ENCODE results near the gene CENPB. TPM values are rescaled to one million over a fixed set of nuclear protein-coding genes. Genes with fewer than 3 reads are reported as not detected.
A peak's percentile ranks its signal among the peaks of the same experiment; 100 is the strongest.

CENPB gene
- total RNA-seq, 2 experiments from 2014 or later = 87.1 to 92.0 TPM

DNA sequence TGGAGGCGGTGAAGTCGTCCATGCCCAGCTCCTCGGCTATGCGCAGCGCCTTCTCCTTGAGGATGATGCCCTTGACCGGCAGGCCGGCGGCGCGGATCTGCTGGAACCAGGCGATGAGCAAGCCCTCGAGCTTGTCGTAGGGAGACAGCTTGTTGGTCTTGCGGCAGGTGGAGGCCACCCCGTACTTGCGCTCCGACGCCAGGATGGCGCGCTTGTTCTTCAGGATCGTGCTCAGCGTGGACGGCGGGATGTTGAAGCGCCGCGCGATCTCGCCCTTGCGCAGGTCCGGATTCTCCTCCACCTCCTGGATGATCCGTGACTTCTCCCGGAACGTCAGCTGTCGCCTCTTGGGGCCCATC is 435 bp downstream of the CENPB start:
- POLR2A ChIA-PET = interaction anchor here (0.6 to 4.5 kb wide), 11 partner anchors 8 to 69 kb away, joined by 3 to 44 read pairs (median 5); partner anchors contain the start of genes ADISSP, AP5S1 and CDC25B
- peak overlapping the region; percentile 81 for H3K4me3 Mint-ChIP-seq
- peak; percentile 62 for DNase-seq
- peaks cover 51% of the 10 kb centered on the region for H3K4me1 Mint-ChIP-seq (ENCODE audit: low read depth)
- peaks cover 17% of the 10 kb centered on the region for H3K36me3 Mint-ChIP-seq (ENCODE audit: low read depth)
- H3K27ac Mint-ChIP-seq = peak overlapping the region; percentile 85
- peak; percentile 34 for ATAC-seq
- CTCF ChIA-PET = interaction anchor here (0.5 to 9.6 kb wide), 19 partner anchors 9 to 226 kb away, joined by 3 to 126 read pairs (median 3); partner anchors contain the start of genes ADISSP, AP5S1 and CDC25B
- no peaks in the 10 kb centered on the region for H3K27me3 Mint-ChIP-seq (ENCODE audit: low read depth)
- H3K9me3 Mint-ChIP-seq (ENCODE audit: insufficient read depth) = no peaks in the 10 kb centered on the region

DNA sequence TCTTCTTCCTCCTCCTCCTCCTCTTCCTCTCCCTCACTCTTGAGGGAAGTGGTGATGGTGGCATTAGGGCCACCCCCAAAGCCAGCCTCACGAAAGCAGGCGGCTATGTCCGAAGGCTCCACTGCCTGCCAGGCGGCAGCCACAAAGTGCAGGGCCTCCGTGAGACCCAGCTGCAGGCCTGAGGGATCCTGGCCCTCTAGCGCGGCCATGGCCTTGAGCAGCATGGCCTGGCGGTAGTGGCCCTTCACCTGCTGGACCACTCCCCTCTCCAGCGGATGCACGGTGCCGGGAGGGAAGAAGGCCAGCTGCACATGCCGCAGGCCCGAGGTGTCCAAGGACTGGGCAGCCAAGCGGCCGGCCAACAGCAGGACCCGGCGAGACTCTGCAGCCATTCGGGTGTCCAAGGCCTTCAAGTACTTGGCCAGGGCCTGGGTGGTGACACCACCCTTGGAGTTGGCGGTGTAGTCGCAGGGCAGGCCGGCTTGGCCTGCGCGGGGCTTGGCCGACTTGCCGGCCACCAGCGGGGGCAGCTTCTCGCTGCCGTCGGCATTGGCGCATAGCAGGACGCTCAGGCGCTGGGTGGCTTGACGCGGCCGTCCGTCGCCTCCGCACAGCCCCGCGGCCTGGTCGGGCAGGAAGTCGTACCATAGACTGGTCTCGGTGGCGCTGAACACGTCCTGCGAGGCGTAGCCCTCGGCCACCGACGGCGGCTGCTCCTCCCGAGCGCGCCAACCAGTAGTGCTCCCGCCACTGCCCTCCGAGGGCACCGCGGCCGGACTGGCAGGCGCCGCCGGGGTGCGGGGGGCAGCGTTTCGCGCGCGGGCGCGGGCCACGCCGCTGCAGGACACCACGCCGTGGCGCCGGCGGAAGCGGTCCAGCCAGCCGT is 1.1 kb downstream of the CENPB start:
- no peaks in the 10 kb centered on the region for H3K9me3 Mint-ChIP-seq (ENCODE audit: insufficient read depth)
- H3K4me3 Mint-ChIP-seq = peak overlapping the region; percentile 49
- no peak overlapping the region for H3K27ac Mint-ChIP-seq
- ChIA-PET CTCF (interaction anchor here (0.5 to 9.6 kb wide), 12 partner anchors 10 to 227 kb away, joined by 3 to 126 read pairs (median 5); partner anchors contain the start of genes ADISSP, AP5S1 and CDC25B), POLR2A (interaction anchor here (0.6 to 4.5 kb wide), 7 partner anchors 8 to 35 kb away, joined by 3 to 44 read pairs (median 7); partner anchors contain the start of genes ADISSP, AP5S1 and CDC25B)
- ATAC-seq (no peak), DNase-seq (no peak)
- H3K27me3 Mint-ChIP-seq (ENCODE audit: low read depth) = peaks cover 3% of the 10 kb centered on the region
- H3K36me3 Mint-ChIP-seq (ENCODE audit: low read depth) = peaks cover 17% of the 10 kb centered on the region
- H3K4me1 Mint-ChIP-seq (ENCODE audit: low read depth) = peaks cover 57% of the 10 kb centered on the region

DNA sequence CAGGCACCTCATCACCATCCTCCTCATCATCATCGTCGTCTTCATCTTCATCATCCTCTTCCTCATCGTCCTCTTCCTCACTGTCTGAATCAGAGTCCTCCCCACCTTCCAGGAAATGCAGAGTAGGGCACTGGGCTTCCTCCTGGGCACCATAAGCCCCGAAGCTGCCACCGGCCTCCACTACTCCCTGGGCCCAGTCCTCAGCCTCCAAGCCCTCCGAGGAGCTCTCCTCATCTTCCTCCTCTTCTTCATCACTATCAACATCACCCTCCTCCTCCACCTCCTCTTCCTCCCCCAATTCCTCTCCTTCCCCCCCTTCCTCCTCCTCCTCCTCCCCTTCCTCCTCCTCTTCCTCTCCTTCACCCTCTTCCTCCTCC is 1.7 kb downstream of the CENPB start:
- Mint-ChIP-seq H3K36me3 (ENCODE audit: low read depth) (peaks cover 17% of the 10 kb centered on the region), H3K27ac (peak overlapping the region; percentile 51), H3K4me3 (peak overlapping the region; percentile 49), H3K9me3 (ENCODE audit: insufficient read depth) (no peaks in the 10 kb centered on the region), H3K4me1 (ENCODE audit: low read depth) (peaks cover 58% of the 10 kb centered on the region), H3K27me3 (ENCODE audit: low read depth) (peaks cover 7% of the 10 kb centered on the region)
- ChIA-PET CTCF (interaction anchor here (9.6 kb wide), 1 partner anchor 34 kb away, joined by 126 read pairs; the partner anchor contains the start of gene AP5S1), POLR2A (interaction anchor here (0.9 to 1.2 kb wide), 2 partner anchors 9 to 11 kb away, joined by 3 to 5 read pairs; partner anchors contain the start of gene CDC25B)
- DNase-seq (no peak), ATAC-seq (no peak)

DNA sequence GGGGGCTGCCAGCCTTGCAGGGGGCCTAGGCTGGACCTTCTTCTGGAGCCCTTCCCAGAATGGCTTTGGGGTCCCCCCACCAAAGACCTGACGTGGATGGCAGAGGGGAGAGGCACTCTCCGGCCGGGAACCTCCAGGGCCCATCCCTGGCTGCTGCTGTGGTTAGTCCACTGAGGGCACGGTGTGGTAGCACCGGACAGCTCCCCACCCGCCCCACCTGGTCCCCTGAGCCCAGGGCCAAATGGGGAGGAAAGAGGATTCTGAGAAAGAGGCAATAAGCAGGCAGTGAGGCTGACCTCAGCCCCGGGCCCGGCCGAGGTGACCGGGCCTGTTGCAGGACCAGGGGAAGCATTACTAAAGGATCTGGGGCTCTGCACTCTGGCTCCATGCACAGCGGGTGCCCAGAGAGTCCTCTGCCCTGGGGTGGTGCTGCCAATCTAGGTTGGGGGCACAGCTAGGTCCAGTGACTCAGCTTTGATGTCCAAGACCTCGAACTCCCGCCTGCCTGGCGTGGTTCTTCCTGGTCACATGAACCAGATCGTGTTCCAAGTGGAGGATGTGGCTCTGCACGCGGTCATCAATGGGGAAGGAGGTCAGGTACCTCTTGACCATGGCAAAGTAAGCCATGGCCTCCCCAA is 2.2 kb downstream of the CENPB start:
- CTCF ChIA-PET = interaction anchor here (9.6 kb wide), 1 partner anchor 34 kb away, joined by 126 read pairs; the partner anchor contains the start of gene AP5S1
- POLR2A ChIA-PET = interaction anchor here (0.9 to 1.3 kb wide), 2 partner anchors 11 to 31 kb away, joined by 3 to 5 read pairs; partner anchors contain the start of gene CDC25B

DNA sequence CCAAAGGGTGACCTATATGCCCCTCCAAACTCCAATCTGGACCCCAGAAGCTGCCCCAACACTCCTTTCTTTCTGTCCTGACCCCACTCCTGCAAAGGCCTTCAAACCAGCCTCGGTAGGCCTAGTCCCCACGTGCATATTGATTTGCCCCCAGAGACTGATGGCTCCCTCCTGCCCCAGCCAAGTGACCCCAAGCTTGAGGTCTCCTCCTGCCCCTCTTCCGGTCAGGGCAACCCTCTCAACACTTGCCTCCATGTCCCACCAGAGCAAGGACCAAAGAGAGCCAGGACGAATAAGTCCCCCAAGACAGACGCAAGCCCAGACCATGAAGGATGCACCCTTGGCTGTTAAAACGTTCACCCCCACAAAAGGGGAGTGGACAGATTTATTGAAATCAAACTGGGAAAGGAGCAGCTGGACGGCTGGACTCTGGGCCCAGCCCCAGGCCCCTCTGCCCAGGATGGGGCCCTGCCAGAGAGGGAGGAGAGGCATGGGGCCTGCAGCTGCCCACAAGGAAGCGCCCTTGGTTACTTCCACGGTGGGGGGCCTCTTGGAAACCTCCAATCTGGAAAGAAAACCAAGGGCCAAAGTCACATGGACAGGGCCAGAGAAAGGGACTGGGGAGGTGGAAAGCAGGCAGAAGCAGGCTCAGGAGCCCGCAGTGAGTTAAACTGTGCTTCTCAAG is 2.9 kb downstream of the CENPB start:
- POLR2A ChIA-PET = interaction anchor here (0.9 to 1.3 kb wide), 2 partner anchors 12 to 32 kb away, joined by 3 to 5 read pairs; partner anchors contain the start of gene CDC25B
- CTCF ChIA-PET = interaction anchor here (9.6 kb wide), 1 partner anchor 35 kb away, joined by 126 read pairs; the partner anchor contains the start of gene AP5S1
- peaks cover 17% of the 10 kb centered on the region for H3K36me3 Mint-ChIP-seq (ENCODE audit: low read depth)
- no peak for DNase-seq
- H3K27me3 Mint-ChIP-seq (ENCODE audit: low read depth) = peaks cover 15% of the 10 kb centered on the region
- peak overlapping the region; percentile 13 for H3K27ac Mint-ChIP-seq
- H3K4me1 Mint-ChIP-seq (ENCODE audit: low read depth) = peaks cover 53% of the 10 kb centered on the region
- H3K9me3 Mint-ChIP-seq (ENCODE audit: insufficient read depth) = no peaks in the 10 kb centered on the region
- no peak for ATAC-seq
- no peak overlapping the region for H3K4me3 Mint-ChIP-seq

More for the DNA sequence above, 2.2 kb downstream of the CENPB start:
- Mint-ChIP-seq H3K27me3 (ENCODE audit: low read depth) (peaks cover 12% of the 10 kb centered on the region), H3K4me3 (peak overlapping the region; percentile 49), H3K36me3 (ENCODE audit: low read depth) (peaks cover 17% of the 10 kb centered on the region), H3K9me3 (ENCODE audit: insufficient read depth) (no peaks in the 10 kb centered on the region), H3K27ac (peak overlapping the region; percentile 51), H3K4me1 (ENCODE audit: low read depth) (peaks cover 58% of the 10 kb centered on the region)
- ATAC-seq = no peak
- no peak for DNase-seq

DNA sequence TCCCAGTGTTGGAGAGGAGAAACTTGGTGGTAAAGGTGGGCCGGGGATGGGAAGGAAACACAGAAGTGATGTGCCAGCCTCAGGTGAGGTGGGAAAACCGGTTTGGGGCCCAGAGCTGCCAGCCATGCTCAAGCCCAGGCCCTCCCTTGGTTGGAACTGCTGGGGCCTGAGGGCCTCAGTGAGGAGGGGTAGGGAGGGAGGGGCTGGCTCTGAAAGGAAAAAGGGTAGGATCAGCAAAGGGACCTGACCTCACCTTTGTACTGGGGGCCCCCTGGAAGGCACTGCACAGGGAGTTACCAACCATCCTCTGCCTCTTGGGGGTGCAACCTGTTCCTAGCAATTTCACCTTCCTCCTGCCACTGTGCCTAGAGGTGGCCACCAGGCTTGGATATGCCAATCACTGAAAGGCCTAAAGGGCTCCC is 3.5 kb downstream of the CENPB start:
- peaks cover 49% of the 10 kb centered on the region for H3K4me1 Mint-ChIP-seq (ENCODE audit: low read depth)
- ATAC-seq (no peak), DNase-seq (no peak)
- peak overlapping the region; percentile 13 for H3K27ac Mint-ChIP-seq
- no peaks in the 10 kb centered on the region for H3K9me3 Mint-ChIP-seq (ENCODE audit: insufficient read depth)
- H3K27me3 Mint-ChIP-seq (ENCODE audit: low read depth) = peaks cover 15% of the 10 kb centered on the region
- ChIA-PET POLR2A (interaction anchor here (1.3 kb wide), 1 partner anchor 33 kb away, joined by 3 read pairs; no protein-coding TSS in a partner anchor), CTCF (interaction anchor here (1.1 to 9.6 kb wide), 2 partner anchors 30 to 36 kb away, joined by 3 to 126 read pairs; partner anchors contain the start of gene AP5S1)
- no peak overlapping the region for H3K4me3 Mint-ChIP-seq
- H3K36me3 Mint-ChIP-seq (ENCODE audit: low read depth) = peaks cover 17% of the 10 kb centered on the region

DNA sequence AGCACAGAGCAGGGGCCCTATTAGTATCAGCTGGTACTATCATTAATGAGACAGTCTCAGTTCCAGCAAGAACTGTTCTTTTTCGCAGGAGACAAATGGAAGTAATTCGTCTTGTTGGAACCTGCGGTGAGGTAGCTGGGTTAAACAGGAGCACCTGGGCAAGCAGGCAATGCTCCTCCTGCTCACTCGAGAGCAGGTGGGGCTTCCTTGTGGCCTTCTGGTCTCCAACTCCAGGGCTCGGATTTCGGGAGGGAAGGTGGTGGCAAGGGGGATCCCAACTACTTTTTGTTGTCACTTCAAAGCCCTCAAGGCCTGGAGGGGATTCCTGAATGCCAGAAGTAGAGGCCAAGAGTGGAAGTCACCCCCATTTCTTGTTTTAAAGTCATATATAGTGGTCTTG is 3.9 kb downstream of the CENPB start:
- CTCF ChIA-PET = interaction anchor here (1.1 kb wide), 1 partner anchor 31 kb away, joined by 3 read pairs; no protein-coding TSS in a partner anchor
- POLR2A ChIA-PET = no interaction called here
- no peak for DNase-seq
- no peak overlapping the region for H3K27ac Mint-ChIP-seq
- peaks cover 17% of the 10 kb centered on the region for H3K36me3 Mint-ChIP-seq (ENCODE audit: low read depth)
- H3K27me3 Mint-ChIP-seq (ENCODE audit: low read depth) = peaks cover 15% of the 10 kb centered on the region
- H3K4me3 Mint-ChIP-seq = no peak overlapping the region
- no peaks in the 10 kb centered on the region for H3K9me3 Mint-ChIP-seq (ENCODE audit: insufficient read depth)
- ATAC-seq = no peak
- peaks cover 47% of the 10 kb centered on the region for H3K4me1 Mint-ChIP-seq (ENCODE audit: low read depth)

DNA sequence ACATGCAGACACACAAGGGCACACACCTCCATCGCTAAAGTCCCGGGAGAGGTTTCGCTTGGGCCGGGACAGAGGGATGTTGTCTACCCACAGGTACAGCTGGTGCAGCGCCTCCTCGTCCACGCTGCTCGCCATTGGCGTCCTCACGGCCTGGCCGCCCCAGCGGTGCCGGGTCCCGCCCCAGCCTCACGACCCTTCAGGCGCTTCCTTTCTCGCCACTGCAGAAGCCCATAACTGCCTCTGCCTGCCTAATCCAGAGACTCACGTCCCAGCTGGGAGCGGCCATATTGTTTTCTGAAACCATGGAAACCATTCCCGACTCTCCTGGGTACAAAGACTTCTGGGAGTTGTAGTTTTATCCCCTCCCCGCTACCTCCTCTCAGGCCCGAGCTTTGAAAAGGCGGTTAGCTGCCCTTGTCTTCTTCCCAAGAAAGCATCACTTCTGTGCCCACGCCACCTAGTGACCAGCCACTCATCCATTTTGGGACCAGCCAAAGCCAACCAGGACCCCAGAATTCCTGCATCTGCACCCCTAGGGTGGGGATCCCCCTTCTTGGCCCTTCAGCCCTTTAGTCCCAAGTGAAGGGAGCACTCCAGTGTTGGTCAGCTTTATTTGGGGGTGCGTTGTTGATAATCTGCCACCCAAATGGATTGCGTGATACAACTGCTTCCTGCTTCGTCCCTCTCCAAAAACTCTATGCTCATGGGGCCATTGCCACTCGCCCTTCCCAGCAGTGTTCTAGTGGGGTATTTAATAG is 5.2 kb downstream of the CENPB start, which contains the start of gene SPEF1:
Gene SPEF1 (minus strand): TSS at position 296 of the 758 bp plus-strand sequence. CDS start 161 bp downstream, at position 135.
- ChIA-PET CTCF (interaction anchor here (0.9 to 1.8 kb wide), 4 partner anchors 13 to 70 kb away, joined by 3 to 14 read pairs (median 4); partner anchors contain the start of genes ADISSP and AP5S1), POLR2A (interaction anchor here (1.2 kb wide), 1 partner anchor 14 kb away, joined by 8 read pairs; the partner anchor contains the start of gene ADISSP)
- DNase-seq = peak; percentile 61
- Mint-ChIP-seq H3K27me3 (ENCODE audit: low read depth) (peaks cover 23% of the 10 kb centered on the region), H3K9me3 (ENCODE audit: insufficient read depth) (no peaks in the 10 kb centered on the region), H3K4me3 (no peak within 1 kb of the TSS), H3K36me3 (ENCODE audit: low read depth) (peaks cover 22% of the 10 kb centered on the region), H3K4me1 (ENCODE audit: low read depth) (peaks cover 50% of the 10 kb centered on the region), H3K27ac (no peak within 1 kb of the TSS)
- ATAC-seq = peak; percentile 32

DNA sequence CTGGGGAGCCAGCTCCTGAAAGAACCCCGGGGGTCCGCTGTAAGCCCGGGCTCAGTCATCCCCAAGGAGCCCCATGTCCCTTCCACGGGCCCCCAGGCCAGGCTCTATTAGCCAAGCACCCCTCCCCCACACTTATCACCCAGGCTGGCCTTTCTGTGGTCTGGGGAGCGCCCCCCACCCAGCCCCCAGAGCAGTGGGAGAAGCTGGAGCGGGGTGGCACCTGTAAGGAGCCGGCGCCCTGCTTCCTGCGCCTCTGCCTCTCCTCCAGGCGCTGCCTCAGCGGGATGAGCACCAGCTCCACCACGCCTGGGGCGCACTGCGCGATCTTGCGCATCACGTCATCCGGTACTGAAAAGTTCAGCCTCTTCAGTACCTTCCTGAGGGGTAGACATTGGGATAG is 7.6 kb downstream of the CENPB start:
- peaks cover 14% of the 10 kb centered on the region for H3K36me3 Mint-ChIP-seq (ENCODE audit: low read depth)
- H3K9me3 Mint-ChIP-seq (ENCODE audit: insufficient read depth) = no peaks in the 10 kb centered on the region
- H3K27ac Mint-ChIP-seq = no peak overlapping the region
- ATAC-seq (no peak), DNase-seq (no peak)
- H3K27me3 Mint-ChIP-seq (ENCODE audit: low read depth) = peaks cover 23% of the 10 kb centered on the region
- no peak overlapping the region for H3K4me3 Mint-ChIP-seq
- ChIA-PET CTCF (interaction anchor here (1.2 to 2.8 kb wide), 6 partner anchors 8 to 102 kb away, joined by 3 to 19 read pairs (median 6); partner anchors contain the start of genes ADISSP and AP5S1), POLR2A (interaction anchor here (1.1 to 2.2 kb wide), 2 partner anchors 11 to 17 kb away, joined by 4 to 15 read pairs; partner anchors contain the start of gene ADISSP)
- peaks cover 36% of the 10 kb centered on the region for H3K4me1 Mint-ChIP-seq (ENCODE audit: low read depth)
